Erythroblast (primary cell): ENCODE measurements around the gene KCTD15.

Source experiments
- GATA1 ChIP-seq: IDR thresholded peaks from 2 replicates; pipeline ENCODE4 v1.6.1; 2011; ENCODE audit warnings: low read depth, mild to moderate bottlenecking, control low read depth, low read length, moderate library complexity
- POLR2A ChIP-seq: IDR thresholded peaks from 2 replicates; pipeline ENCODE4 v1.6.1; 2011; ENCODE audit warnings: mild to moderate bottlenecking, low read length

GRCh38 chr19:33748231-33748630, 48.4 kb upstream of the KCTD15 start:
- TF ChIP-seq POLR2A (no peak), GATA1 (no peak)
